Psoas muscle (tissue), 8 donors: ENCODE data around the gene PRSS12. TPM values are rescaled to one million over a fixed set of nuclear protein-coding genes. Genes with fewer than 3 reads are reported as not detected.
"Not testable (repeated sequence)": the region's sequence is repeated elsewhere in the genome, so short reads cannot be mapped to it uniquely, and the experiment has no call there.

Experiments
- ATAC-seq, 4 donors: fragments of 200-7000 bp; cut with Tn5 transposase; one replicate each; pipeline ENCODE4 v1.9.1; 2020; ENCODE audit warnings: moderate library complexity in 3 of 4, mild to moderate bottlenecking in 2 of 4
- DNase-seq, 2 donors: peaks; one replicate each; pipeline ENCODE4 v3.0.0-alpha.2; 2020
- H3K27ac ChIP-seq: fragments of 200-600 bp; one replicate; pipeline ENCODE4 v1.8.0; 2022
- H3K27me3 ChIP-seq, 3 donors: fragments of 200-600 bp in 1 of 3; one replicate each; pipeline versions ENCODE4 v1.6.1 to v1.8.0; 2013 to 2022; ENCODE audit warnings: low read length in 2 of 3, mild to moderate bottlenecking in 2 of 3, moderate library complexity in 1 of 3; ENCODE audit not compliant: insufficient read depth in 3 of 3
- H3K36me3 ChIP-seq, 2 donors: fragments of 200-600 bp in 1 of 2; one replicate each; pipeline versions ENCODE4 v1.6.1 to v1.8.0; 2013 to 2022; ENCODE audit warnings: low read depth in 1 of 2, mild to moderate bottlenecking in 1 of 2, moderate library complexity in 1 of 2; ENCODE audit not compliant: insufficient read depth in 1 of 2
- H3K4me1 ChIP-seq: fragments of 200-600 bp; one replicate; pipeline ENCODE4 v1.8.0; 2022
- H3K4me3 ChIP-seq: fragments of 200-600 bp; one replicate; pipeline ENCODE4 v1.8.0; 2022; ENCODE audit warnings: mild to moderate bottlenecking
- H3K9me3 ChIP-seq: fragments of 200-600 bp; one replicate; pipeline ENCODE4 v1.8.0; 2022
- CTCF ChIP-seq: fragments of 200-600 bp; IDR thresholded peaks from one replicate; pipeline ENCODE4 v1.8.0; 2022; ENCODE audit warnings: antibody characterized with exemption
- WGBS, 3 donors: extraction: QIAGEN DNeasy Blood & Tissue Kit; methylation state at CpG; one replicate each; pipeline versions ENCODE4 v1.1.6 to v1.1.7; 2013; 5-methylcytosine and 5-hydroxymethylcytosine counted together
- intact Hi-C, 2 donors: fragments of 100-400 bp; cut with DNase I; formaldehyde crosslinking; loops; one replicate each; pipeline versions ENCODE4 v1.11.0 to v1.14.2; 2022
- polyA plus RNA-seq, 3 donors: library from polyadenylated mRNA; stranded (reverse); fragments of 200-250 nt; gene quantifications; one replicate each; pipeline ENCODE4 v1.2.3, GENCODE V29; 2013
- total RNA-seq, 4 donors: library from RNA; stranded (reverse); fragmentation: NEBNext Ultra II Directional in 2 of 4; extraction: Animal tissue kit (Norgen Biotek cat#: 25700) in 2 of 4; gene quantifications; one replicate each; pipeline versions ENCODE4 v1.2.1 to v1.2.4, GENCODE V29; 2021 to 2023
- donor health status: healthy with polysubstance abuse.
- donor health status: DM: no; HTN: no; CAD: no; lungs with moderate emphysema.
- donor health status: Bipolar disorder and iron deficiency.
- donor health status: healthy.
- donor health status: DM: yes; HTN: yes; CAD: no.
- donor health status: DM: no; HTN: no; CAD: no.
- donor health status: DM: no; HTN: no; CAD: no.
- donor health status: DM: yes; HTN: yes; CAD: no.

Gene PRSS12
- total and polyA plus RNA-seq, 7 donors: 0.01 to 0.49 (median 0.10) TPM; not detected in 1

- no peak for DNase-seq
Measured at GRCh38 chr4:118313098-118313497, 39.7 kb downstream of the PRSS12 start.

GRCh38 chr4:118308306-118309030, 44.3 kb downstream of the PRSS12 start:
- H3K9me3 ChIP-seq: no peaks in the 10 kb centered on the region
- intact Hi-C loops: no loop called here
- TF ChIP-seq CTCF: no peak
- DNase-seq (no peak), ATAC-seq (no peak)
- no peaks in the 10 kb centered on the region for H3K36me3 ChIP-seq
- H3K4me1 ChIP-seq: no peaks in the 10 kb centered on the region
- 59 to 68% (median 66%) methylated on average over 4 of the region's 4 CpGs for WGBS, 3 donors
- H3K27ac ChIP-seq: no peak overlapping the region
- H3K4me3 ChIP-seq: no peak overlapping the region
- no peaks in the 10 kb centered on the region for H3K27me3 ChIP-seq

More at GRCh38 chr4:118313098-118313497, 39.7 kb downstream of the PRSS12 start:
- intact Hi-C loops: no loop called here
- no peak overlapping the region for H3K27ac ChIP-seq
- TF ChIP-seq CTCF: no peak
- no peak for ATAC-seq
- no peaks in the 10 kb centered on the region for H3K36me3 ChIP-seq
- H3K9me3 ChIP-seq: no peaks in the 10 kb centered on the region
- H3K4me3 ChIP-seq: no peak overlapping the region
- H3K27me3 ChIP-seq: peaks cover 0 to 2% (median 0%) of the 10 kb centered on the region in 3 donors
- H3K4me1 ChIP-seq: no peaks in the 10 kb centered on the region
- 37 to 43% (median 42%) methylated on average over 6 of the region's 6 CpGs for WGBS, 3 donors

GRCh38 chr4:118307643-118308042, 45.2 kb downstream of the PRSS12 start:
- Histone ChIP-seq H3K27ac (no peak overlapping the region), H3K4me1 (no peaks in the 10 kb centered on the region), H3K36me3 (no peaks in the 10 kb centered on the region), H3K27me3 (no peaks in the 10 kb centered on the region), H3K4me3 (no peak overlapping the region), H3K9me3 (no peaks in the 10 kb centered on the region)
- ATAC-seq (no peak), DNase-seq (no peak)
- no peak for TF ChIP-seq CTCF
- intact Hi-C loops: no loop called here
- WGBS, 3 donors: 31 to 38% (median 36%) methylated on average over 2 of the region's 2 CpGs

- intact Hi-C loops, H3K27me3 ChIP-seq, H3K9me3 ChIP-seq, H3K27ac ChIP-seq, H3K4me3 ChIP-seq, ATAC-seq, H3K4me1 ChIP-seq, DNase-seq, H3K36me3 ChIP-seq: not testable (repeated sequence)
- WGBS, 3 donors: 96 to 99% (median 98%) methylated on average over 6 of the region's 6 CpGs
Measured at GRCh38 chr4:118299619-118300018, 53.2 kb downstream of the PRSS12 start.

- no peak for DNase-seq
- WGBS, 3 donors: 46 to 54% (median 52%) methylated on average over 1 of the region's 1 CpG
- Histone ChIP-seq H3K27ac (no peak overlapping the region), H3K27me3 (no peaks in the 10 kb centered on the region), H3K4me3 (no peak overlapping the region), H3K9me3 (no peaks in the 10 kb centered on the region), H3K36me3 (no peaks in the 10 kb centered on the region), H3K4me1 (no peaks in the 10 kb centered on the region)
- TF ChIP-seq CTCF: no peak
- intact Hi-C loops: no loop called here
- ATAC-seq: no peak
Measured at GRCh38 chr4:118296729-118297128, 56.1 kb downstream of the PRSS12 start.
